Renal pelvis (tissue), 4 donors: ENCODE measurements around the gene IVNS1ABP. TPM values are rescaled to one million over a fixed set of nuclear protein-coding genes. Genes with fewer than 3 reads are reported as not detected.

Source experiments
- DNase-seq: peaks from one replicate; pipeline ENCODE4 v3.0.0-alpha.2; 2013
- polyA plus RNA-seq, 3 donors: library from polyadenylated mRNA; unstranded; fragments of 120-200 nt; gene quantifications; one replicate each; pipeline ENCODE4 v1.2.1, GENCODE V29; 2013; ENCODE audit not compliant: insufficient read length in 3 of 3

Gene IVNS1ABP
- polyA plus RNA-seq, 3 donors: 264 to 349 (median 311) TPM

- no peak for DNase-seq
These were observed 11.6 kb downstream of the IVNS1ABP start for GRCh38 chr1:185305419-185305818.

- DNase-seq: no peak
These were observed 16.9 kb downstream of the IVNS1ABP start for GRCh38 chr1:185300152-185300551.

GRCh38 chr1:185297982-185298381, 19.1 kb downstream of the IVNS1ABP start:
- no peak for DNase-seq

- no peak for DNase-seq
These were observed 22.0 kb downstream of the IVNS1ABP start for GRCh38 chr1:185295091-185295490.

GRCh38 chr1:185293967-185294542, 23.0 kb downstream of the IVNS1ABP start:
- DNase-seq: no peak

GRCh38 chr1:185292237-185292636, 24.8 kb downstream of the IVNS1ABP start:
- no peak for DNase-seq

- DNase-seq: no peak
These were observed 25.4 kb downstream of the IVNS1ABP start for GRCh38 chr1:185291652-185292051.

- DNase-seq: no peak
These were observed 25.9 kb downstream of the IVNS1ABP start for GRCh38 chr1:185291159-185291558.

- DNase-seq: no peak
These were observed 27.2 kb downstream of the IVNS1ABP start for GRCh38 chr1:185289880-185290279.

- no peak for DNase-seq
These were observed 28.6 kb downstream of the IVNS1ABP start for GRCh38 chr1:185288435-185288834.

- DNase-seq: no peak
These were observed 29.6 kb downstream of the IVNS1ABP start for GRCh38 chr1:185287451-185287850.

GRCh38 chr1:185284533-185285276, 32.3 kb downstream of the IVNS1ABP start:
- no peak for DNase-seq

GRCh38 chr1:185284116-185284515, 32.9 kb downstream of the IVNS1ABP start:
- DNase-seq: no peak

GRCh38 chr1:185281245-185281644, 35.8 kb downstream of the IVNS1ABP start:
- DNase-seq: no peak

- no peak for DNase-seq
These were observed 36.5 kb downstream of the IVNS1ABP start for GRCh38 chr1:185280589-185280988.

GRCh38 chr1:185279571-185279970, 37.5 kb downstream of the IVNS1ABP start:
- no peak for DNase-seq

GRCh38 chr1:185271921-185272320, 45.1 kb downstream of the IVNS1ABP start:
- DNase-seq: no peak

- DNase-seq: no peak
These were observed 48.7 kb downstream of the IVNS1ABP start for GRCh38 chr1:185268352-185268751.

- DNase-seq: no peak
These were observed 49.3 kb downstream of the IVNS1ABP start for GRCh38 chr1:185267701-185268100.

GRCh38 chr1:185267301-185267700, 49.7 kb downstream of the IVNS1ABP start:
- no peak for DNase-seq

GRCh38 chr1:185265314-185265713, 51.7 kb downstream of the IVNS1ABP start:
- DNase-seq: no peak

- no peak for DNase-seq
These were observed 53.3 kb downstream of the IVNS1ABP start for GRCh38 chr1:185263780-185264179.

GRCh38 chr1:185263292-185263691, 53.8 kb downstream of the IVNS1ABP start:
- no peak for DNase-seq

- no peak for DNase-seq
These were observed 54.9 kb downstream of the IVNS1ABP start for GRCh38 chr1:185262151-185262550.
